D721Med (cell line): ENCODE measurements around the gene PRKCSH.

Experiments used
- DNase-seq: peaks from one replicate; pipeline ENCODE4 v3.0.0; 2011; ENCODE audit warnings: low spot score; ENCODE audit not compliant: insufficient read length
- FAIRE-seq: peaks from 2 replicates; lab custom pipeline; 2011; peaks lifted over from hg19 to GRCh38; lab: Jason Lieb, UNC
- TF ChIP-seq, protein P1 (sequence below): IDR thresholded peaks from 2 replicates; pipeline ENCODE4 v1.5.1; 2012; ENCODE audit warnings: mild to moderate bottlenecking, control low read depth; ENCODE audit not compliant: insufficient read depth; ENCODE audit errors: missing control alignments

Gene PRKCSH

DNA sequence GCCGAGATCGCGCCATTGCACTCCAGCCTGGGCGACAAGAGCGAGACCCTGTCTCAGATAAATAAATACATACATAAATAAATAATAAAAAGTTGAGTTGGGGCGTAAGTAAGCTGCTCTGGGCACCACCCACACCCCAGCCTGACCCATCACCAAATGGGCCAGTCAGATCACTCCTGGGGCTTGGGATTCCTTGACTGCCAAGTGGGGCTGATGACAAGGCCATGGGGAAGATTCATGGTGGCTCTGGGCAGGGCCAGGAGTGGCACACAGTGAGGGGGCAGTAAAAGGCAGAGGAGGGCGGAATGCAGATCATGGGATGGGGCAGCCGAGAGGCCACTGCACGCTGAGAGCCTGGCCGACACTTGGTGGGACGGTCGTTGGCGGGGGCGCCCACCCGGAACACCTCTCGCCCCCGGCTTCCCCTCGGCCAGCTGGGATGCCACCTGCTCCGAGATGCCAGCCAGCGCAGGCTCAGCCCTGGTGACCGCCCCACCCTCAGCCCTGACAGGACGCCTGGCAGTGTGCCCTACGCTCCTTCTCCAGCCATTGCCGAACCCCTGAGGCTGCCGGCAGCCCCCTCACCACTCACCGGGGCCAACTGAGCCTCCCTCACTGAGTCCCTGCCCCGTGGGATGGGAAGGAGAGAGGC lies 59.3 kb downstream of the PRKCSH start:
- FAIRE-seq (no peak), DNase-seq (no peak)
- TF ChIP-seq, protein P1, sequence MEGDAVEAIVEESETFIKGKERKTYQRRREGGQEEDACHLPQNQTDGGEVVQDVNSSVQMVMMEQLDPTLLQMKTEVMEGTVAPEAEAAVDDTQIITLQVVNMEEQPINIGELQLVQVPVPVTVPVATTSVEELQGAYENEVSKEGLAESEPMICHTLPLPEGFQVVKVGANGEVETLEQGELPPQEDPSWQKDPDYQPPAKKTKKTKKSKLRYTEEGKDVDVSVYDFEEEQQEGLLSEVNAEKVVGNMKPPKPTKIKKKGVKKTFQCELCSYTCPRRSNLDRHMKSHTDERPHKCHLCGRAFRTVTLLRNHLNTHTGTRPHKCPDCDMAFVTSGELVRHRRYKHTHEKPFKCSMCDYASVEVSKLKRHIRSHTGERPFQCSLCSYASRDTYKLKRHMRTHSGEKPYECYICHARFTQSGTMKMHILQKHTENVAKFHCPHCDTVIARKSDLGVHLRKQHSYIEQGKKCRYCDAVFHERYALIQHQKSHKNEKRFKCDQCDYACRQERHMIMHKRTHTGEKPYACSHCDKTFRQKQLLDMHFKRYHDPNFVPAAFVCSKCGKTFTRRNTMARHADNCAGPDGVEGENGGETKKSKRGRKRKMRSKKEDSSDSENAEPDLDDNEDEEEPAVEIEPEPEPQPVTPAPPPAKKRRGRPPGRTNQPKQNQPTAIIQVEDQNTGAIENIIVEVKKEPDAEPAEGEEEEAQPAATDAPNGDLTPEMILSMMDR: no peak

DNA sequence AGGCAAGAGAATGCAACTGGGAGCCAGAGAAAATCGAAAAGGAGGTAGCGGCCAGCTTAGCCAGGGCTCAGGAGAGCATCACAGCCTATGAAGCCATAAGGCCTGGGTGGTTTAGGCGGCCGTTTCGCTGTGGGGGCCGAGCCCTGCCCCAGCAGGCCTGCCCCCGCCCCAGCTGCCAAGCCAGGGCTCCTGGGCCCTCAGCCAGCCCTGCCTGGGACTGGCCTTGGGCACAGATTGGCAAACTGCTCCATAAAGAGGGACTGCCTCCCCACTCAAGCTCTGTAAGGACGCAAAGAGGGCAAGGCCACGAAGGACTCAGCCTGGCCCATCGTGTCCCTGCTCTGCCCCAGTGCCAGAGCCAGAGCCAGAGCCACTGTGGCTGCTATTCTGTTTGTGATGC lies 60.0 kb downstream of the PRKCSH start:
- TF ChIP-seq, protein P1: no peak
- DNase-seq (no peak), FAIRE-seq (no peak)

DNA sequence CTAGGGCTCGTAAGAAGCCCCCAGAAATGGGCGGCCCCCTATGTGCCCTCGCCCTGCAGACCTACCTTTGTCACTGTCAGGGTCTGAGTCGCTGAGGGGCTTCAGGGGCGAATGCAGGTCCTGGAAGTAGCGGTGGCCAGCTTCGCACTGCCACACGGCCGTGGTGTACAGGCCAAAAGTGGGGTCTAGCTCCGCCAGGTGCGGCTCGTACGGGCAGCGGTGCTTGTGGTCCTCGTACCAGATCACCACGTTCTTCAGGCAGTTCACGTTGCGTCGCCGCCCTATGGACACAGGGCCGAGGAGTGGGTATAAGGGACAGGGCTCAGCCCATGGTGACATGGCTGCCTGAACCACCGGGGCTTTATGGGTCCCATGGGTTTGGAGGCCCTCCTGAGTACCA lies 60.5 kb downstream of the PRKCSH start:
- no peak for DNase-seq
- TF ChIP-seq, protein P1: no peak
- FAIRE-seq: no peak

DNA sequence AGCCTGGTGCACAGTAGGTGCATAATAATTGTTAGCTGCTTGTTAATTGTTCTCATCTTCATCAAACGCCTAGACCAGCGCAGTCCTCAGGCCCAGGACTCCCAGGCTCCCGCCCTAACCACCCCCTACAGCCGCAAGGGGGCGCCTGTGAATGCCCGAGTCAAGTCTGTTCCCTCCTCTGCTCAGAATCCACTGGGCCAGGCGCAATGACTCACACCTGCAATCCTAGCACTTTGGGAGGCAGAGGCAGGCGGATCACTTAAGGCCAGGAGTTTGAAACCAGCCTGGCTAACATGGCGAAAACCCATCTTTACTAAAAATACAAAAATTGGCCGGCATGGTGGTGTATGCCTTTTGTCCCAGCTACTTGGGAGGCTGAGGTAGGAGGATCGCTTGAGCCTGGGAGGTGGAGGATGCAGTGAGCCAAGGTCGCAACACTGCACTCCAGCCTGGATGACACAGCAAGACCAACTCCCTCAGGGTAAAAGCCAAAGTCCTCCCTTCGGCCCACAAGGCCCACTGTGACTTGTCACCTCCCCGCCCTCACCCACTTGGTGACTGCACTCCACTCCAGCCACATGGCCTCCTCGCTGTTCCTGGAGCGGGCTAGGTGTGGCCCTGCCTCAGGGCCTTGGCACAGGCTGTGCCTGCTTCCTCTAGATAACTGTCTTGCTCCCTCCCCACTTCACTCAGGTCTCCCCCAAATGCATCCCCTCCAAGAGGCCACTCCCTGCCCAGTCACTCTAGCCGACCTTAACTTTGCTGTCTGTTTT lies 61.1 kb downstream of the PRKCSH start:
- FAIRE-seq: no peak
- peak; percentile 58 for DNase-seq
- TF ChIP-seq, protein P1: peak; percentile 55

DNA sequence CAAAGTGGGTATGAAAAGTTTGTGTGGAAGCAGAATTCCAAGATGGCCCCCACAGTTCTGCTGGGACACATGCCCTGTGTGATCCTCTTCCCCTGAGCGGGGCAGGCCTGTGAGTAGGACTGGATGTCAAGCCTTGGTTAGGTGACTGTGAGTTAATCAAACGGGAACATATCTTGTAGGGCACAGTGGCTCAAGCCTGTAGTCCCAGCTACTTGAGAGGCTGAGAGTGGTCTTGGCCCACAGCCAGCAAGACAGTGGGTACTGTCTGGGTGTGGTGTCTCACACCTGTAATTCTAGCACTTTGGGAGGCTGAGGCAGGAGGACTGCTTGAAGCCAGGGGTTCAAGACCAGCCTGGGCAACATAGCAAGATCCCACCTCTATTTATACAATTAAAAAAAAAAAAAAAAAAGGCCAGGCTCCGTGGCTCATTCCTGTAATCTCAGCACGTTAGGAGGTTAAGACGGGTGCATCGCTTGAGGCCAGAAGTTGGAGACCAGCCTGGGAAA lies 63.8 kb downstream of the PRKCSH start:
- no peak for DNase-seq
- FAIRE-seq: no peak
- TF ChIP-seq, protein P1: no peak

DNA sequence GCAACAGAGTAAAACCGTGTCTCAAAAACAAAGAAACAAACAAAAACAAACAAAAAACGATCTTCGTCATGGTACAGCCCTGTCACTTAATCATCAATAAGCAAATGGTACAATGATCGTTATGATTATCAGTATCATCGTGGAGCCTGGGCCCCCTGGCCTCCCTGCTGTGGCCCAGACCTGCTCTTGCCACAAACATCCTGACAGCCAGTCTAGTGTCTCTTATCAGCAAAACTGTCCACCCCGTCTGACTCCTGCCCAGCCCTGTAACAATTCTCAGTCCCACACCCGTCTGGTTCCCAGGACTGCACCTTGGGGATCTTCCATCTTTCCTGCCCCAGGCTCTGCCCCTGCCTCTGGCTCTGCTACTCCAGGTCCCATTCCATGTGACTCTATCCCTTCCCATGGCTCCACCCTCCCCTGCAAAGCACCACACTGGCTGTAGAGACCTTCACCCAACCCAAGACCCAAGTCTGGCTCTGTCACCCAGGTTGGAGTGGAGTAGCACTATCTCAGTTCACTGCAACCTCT lies 64.5 kb downstream of the PRKCSH start:
- FAIRE-seq (no peak), DNase-seq (no peak)
- TF ChIP-seq, protein P1: no peak
